IMR-90 (cell line): ENCODE results near the gene CFAP157.

Source experiments
- MXI1 ChIP-seq: IDR thresholded peaks from 2 replicates; pipeline ENCODE4 v1.6.1; 2012; ENCODE audit warnings: low read depth, mild to moderate bottlenecking, low read length, moderate library complexity, borderline replicate concordance
- SMC3 ChIP-seq: fragments of 150-350 bp; IDR thresholded peaks from 2 replicates; pipeline ENCODE4 v1.6.1; 2016; ENCODE audit warnings: low read depth, mild to moderate bottlenecking, antibody characterized with exemption, low read length, moderate library complexity
- TF ChIP-seq, protein P1 (sequence below): conservative IDR thresholded peaks from 2 replicates; pipeline ENCODE4 v1.5.1; 2012; ENCODE audit warnings: mild to moderate bottlenecking, low read depth, low read length, improper control_type of control experiment

DNA sequence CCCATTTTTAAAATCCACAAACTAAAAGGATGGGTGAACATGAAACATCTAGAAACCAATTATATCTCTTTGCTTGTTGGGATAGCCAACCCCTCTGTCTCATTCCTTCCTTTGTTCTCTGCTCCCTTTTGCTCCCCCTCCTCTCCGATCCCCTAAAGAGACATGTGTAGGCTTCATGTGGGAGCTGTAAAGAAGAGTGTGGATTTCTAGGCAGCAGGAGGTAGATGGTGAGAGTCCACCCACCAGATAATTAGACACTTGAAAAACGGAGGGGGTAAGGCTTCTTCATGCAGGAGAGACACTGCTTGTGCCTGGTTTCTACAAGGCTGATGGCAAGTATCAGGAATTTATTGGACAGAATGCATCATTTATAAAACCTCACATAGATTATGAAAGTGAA lies 27.3 kb upstream of the CFAP157 start:
- TF ChIP-seq, protein P1, sequence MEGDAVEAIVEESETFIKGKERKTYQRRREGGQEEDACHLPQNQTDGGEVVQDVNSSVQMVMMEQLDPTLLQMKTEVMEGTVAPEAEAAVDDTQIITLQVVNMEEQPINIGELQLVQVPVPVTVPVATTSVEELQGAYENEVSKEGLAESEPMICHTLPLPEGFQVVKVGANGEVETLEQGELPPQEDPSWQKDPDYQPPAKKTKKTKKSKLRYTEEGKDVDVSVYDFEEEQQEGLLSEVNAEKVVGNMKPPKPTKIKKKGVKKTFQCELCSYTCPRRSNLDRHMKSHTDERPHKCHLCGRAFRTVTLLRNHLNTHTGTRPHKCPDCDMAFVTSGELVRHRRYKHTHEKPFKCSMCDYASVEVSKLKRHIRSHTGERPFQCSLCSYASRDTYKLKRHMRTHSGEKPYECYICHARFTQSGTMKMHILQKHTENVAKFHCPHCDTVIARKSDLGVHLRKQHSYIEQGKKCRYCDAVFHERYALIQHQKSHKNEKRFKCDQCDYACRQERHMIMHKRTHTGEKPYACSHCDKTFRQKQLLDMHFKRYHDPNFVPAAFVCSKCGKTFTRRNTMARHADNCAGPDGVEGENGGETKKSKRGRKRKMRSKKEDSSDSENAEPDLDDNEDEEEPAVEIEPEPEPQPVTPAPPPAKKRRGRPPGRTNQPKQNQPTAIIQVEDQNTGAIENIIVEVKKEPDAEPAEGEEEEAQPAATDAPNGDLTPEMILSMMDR: no peak
- TF ChIP-seq SMC3 (no peak), MXI1 (no peak)
